Measurements from ENCODE around the gene MICAL3. TPM values are rescaled to one million over a fixed set of nuclear protein-coding genes. Genes with fewer than 3 reads are reported as not detected.

The MICAL3 gene
- polyA plus RNA-seq, 1 donor from 2014 or later, result 28.1 TPM

GRCh38 chr22:17875631-17876030 lies 148.7 kb downstream of the MICAL3 start:
- TF ChIP-seq EZH2 (IDR thresholded peaks at IDR 0.05; ENCODE audit: borderline replicate concordance, insufficient read depth, low read length, poor library complexity, severe bottlenecking) (no peak), MXI1 (conservative IDR thresholded peaks at IDR 0.05; ENCODE audit: poor library complexity, severe bottlenecking) (no peak), SMC3 (conservative IDR thresholded peaks at IDR 0.05; ENCODE audit: poor library complexity) (no peak), REST (IDR thresholded peaks at IDR 0.05; ENCODE audit: borderline replicate concordance) (no peak), EP300 (conservative IDR thresholded peaks at IDR 0.05; ENCODE audit: poor library complexity, severe bottlenecking) (no peak), TAF1 (IDR thresholded peaks at IDR 0.05; ENCODE audit: low read depth) (no peak), RAD21 (conservative IDR thresholded peaks at IDR 0.05) (no peak), POLR2AphosphoS5 (IDR thresholded peaks at IDR 0.05) (no peak)
- TF ChIP-seq, protein P1, sequence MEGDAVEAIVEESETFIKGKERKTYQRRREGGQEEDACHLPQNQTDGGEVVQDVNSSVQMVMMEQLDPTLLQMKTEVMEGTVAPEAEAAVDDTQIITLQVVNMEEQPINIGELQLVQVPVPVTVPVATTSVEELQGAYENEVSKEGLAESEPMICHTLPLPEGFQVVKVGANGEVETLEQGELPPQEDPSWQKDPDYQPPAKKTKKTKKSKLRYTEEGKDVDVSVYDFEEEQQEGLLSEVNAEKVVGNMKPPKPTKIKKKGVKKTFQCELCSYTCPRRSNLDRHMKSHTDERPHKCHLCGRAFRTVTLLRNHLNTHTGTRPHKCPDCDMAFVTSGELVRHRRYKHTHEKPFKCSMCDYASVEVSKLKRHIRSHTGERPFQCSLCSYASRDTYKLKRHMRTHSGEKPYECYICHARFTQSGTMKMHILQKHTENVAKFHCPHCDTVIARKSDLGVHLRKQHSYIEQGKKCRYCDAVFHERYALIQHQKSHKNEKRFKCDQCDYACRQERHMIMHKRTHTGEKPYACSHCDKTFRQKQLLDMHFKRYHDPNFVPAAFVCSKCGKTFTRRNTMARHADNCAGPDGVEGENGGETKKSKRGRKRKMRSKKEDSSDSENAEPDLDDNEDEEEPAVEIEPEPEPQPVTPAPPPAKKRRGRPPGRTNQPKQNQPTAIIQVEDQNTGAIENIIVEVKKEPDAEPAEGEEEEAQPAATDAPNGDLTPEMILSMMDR (IDR thresholded peaks at IDR 0.05; ENCODE audit: poor library complexity, severe bottlenecking), result no peak
- H3K4me3 ChIP-seq (ENCODE audit: low read length), result no peak overlapping the region
- H2AFZ ChIP-seq (ENCODE audit: low read depth, low read length), result no peak overlapping the region
- H3K27ac ChIP-seq (ENCODE audit: low read length), result no peak overlapping the region
- no peaks in the 10 kb centered on the region for H3K9me2 ChIP-seq (ENCODE audit: insufficient read depth, low read length)
- H3K4me2 ChIP-seq (ENCODE audit: low read length), result no peak overlapping the region
- H4K20me1 ChIP-seq (ENCODE audit: insufficient read depth), result no peaks in the 10 kb centered on the region
- H3K27me3 ChIP-seq (ENCODE audit: insufficient read depth, low read depth, low read length), result no peaks in the 10 kb centered on the region
- H3K79me2 ChIP-seq (replicated peaks; ENCODE audit: insufficient read depth, low read length), result no peaks in the 10 kb centered on the region
- H3K36me3 ChIP-seq (ENCODE audit: insufficient read depth, low read length), result peaks cover 2% of the 10 kb centered on the region
- no peaks in the 10 kb centered on the region for H3K9me3 ChIP-seq (ENCODE audit: low read length)
- H3K9ac ChIP-seq (ENCODE audit: low read length), result no peak overlapping the region
- no peaks in the 10 kb centered on the region for H3F3A ChIP-seq (ENCODE audit: insufficient read depth, low read length, poor library complexity, severe bottlenecking)

DNA sequence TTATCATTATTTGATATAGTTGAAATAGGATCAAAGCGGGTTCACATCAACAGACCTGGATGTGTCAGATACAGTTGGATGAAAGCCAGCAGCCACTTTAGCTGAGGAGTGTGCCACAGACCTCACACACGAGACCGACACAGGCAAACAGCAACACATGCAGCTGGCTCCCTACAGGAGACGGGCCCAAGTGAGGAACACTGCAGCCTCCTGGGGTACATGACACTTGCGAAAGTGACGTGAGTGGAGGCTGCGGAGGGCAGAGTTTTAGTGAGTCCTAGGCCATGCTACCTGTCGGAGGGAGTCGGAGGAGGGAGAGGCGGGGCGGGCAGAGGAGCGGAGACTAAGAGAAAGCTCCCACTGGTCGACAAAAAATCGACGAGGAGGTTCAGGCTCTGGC lies 149.2 kb downstream of the MICAL3 start:
- H3K4me3 ChIP-seq (ENCODE audit: low read length), result no peak overlapping the region
- TF ChIP-seq TAF1 (IDR thresholded peaks at IDR 0.05; ENCODE audit: low read depth), result no peak
- TF ChIP-seq EP300 (conservative IDR thresholded peaks at IDR 0.05; ENCODE audit: poor library complexity, severe bottlenecking), result no peak
- TF ChIP-seq REST (IDR thresholded peaks at IDR 0.05; ENCODE audit: borderline replicate concordance), result no peak
- H3K9me3 ChIP-seq (ENCODE audit: low read length), result no peaks in the 10 kb centered on the region
- no peak overlapping the region for H2AFZ ChIP-seq (ENCODE audit: low read depth, low read length)
- no peak overlapping the region for H3K9ac ChIP-seq (ENCODE audit: low read length)
- H3K4me2 ChIP-seq (ENCODE audit: low read length), result no peak overlapping the region
- no peaks in the 10 kb centered on the region for H3K79me2 ChIP-seq (replicated peaks; ENCODE audit: insufficient read depth, low read length)
- H3F3A ChIP-seq (ENCODE audit: insufficient read depth, low read length, poor library complexity, severe bottlenecking), result no peaks in the 10 kb centered on the region
- H3K9me2 ChIP-seq (ENCODE audit: insufficient read depth, low read length), result no peaks in the 10 kb centered on the region
- H3K27me3 ChIP-seq (ENCODE audit: insufficient read depth, low read depth, low read length), result no peaks in the 10 kb centered on the region
- H3K27ac ChIP-seq (ENCODE audit: low read length), result no peak overlapping the region
- H3K36me3 ChIP-seq (ENCODE audit: insufficient read depth, low read length), result peaks cover 3% of the 10 kb centered on the region
- H4K20me1 ChIP-seq (ENCODE audit: insufficient read depth), result no peaks in the 10 kb centered on the region

Measured in neural cell (in vitro differentiated cells).